ENCODE measurements around the gene FOXC1. TPM values are rescaled to one million over a fixed set of nuclear protein-coding genes. Genes with fewer than 3 reads are reported as not detected.

The FOXC1 gene
- total RNA-seq, 1 donor from 2014 or later = 0.45 TPM

DNA sequence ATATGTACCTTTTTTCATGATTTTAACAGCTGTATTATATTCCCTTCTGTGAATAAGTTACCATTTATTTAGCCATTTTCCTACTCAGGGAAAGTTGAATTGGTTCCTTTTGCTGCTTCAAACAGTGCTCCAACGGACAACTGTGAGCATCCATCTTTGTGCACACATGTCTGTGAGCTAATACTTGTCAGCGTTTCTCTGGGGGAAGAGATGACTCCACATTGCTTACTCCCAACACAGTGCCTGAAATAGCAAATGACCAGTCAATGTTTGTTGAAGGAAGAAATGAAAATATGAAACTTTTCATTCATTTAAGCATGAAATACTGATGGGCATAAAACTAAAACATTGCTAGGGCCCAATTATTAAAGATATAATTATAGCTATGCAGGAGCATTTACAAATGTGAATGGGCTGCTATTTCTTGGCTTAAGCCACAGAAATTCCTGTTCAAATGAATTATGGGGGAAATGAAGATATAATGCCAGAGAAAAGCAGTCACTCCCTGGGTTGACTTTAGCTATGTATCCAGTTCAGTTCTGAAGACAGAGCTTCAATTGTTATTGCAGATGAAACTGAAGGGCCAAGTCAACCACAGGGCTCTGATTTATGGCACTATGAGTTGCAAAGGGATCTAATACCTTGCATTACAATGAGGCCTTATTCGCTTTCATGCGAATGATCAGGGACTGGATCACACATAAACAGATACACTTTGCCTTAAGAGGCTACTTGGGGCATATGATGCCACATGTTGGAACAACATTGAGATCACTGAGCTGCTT, 47.4 kb upstream of the FOXC1 start:
- Mint-ChIP-seq H3K27me3 (ENCODE audit: insufficient read depth, low read depth) (peaks cover 6% of the 10 kb centered on the region), H3K4me1 (no peaks in the 10 kb centered on the region), H3K9me3 (peaks cover 3% of the 10 kb centered on the region), H3K4me3 (no peak overlapping the region), H3K36me3 (no peaks in the 10 kb centered on the region), H3K27ac (no peak overlapping the region)
- TF ChIP-seq EZH2 (IDR thresholded peaks at IDR 0.05) (no peak), EZH2phosphoT487 (IDR thresholded peaks at IDR 0.05) (no peak)
- TF ChIP-seq, protein P1, sequence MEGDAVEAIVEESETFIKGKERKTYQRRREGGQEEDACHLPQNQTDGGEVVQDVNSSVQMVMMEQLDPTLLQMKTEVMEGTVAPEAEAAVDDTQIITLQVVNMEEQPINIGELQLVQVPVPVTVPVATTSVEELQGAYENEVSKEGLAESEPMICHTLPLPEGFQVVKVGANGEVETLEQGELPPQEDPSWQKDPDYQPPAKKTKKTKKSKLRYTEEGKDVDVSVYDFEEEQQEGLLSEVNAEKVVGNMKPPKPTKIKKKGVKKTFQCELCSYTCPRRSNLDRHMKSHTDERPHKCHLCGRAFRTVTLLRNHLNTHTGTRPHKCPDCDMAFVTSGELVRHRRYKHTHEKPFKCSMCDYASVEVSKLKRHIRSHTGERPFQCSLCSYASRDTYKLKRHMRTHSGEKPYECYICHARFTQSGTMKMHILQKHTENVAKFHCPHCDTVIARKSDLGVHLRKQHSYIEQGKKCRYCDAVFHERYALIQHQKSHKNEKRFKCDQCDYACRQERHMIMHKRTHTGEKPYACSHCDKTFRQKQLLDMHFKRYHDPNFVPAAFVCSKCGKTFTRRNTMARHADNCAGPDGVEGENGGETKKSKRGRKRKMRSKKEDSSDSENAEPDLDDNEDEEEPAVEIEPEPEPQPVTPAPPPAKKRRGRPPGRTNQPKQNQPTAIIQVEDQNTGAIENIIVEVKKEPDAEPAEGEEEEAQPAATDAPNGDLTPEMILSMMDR (IDR thresholded peaks at IDR 0.05) = no peak
- no peak overlapping the region for H3K4me2 ChIP-seq
- H4K20me1 ChIP-seq (ENCODE audit: low read depth) = no peaks in the 10 kb centered on the region
- H2AFZ ChIP-seq (replicated peaks) = no peak overlapping the region
- H3K9me3 ChIP-seq (ENCODE audit: low read depth) = no peaks in the 10 kb centered on the region
- H3K79me2 ChIP-seq (ENCODE audit: low read depth) = no peaks in the 10 kb centered on the region
- H3F3A ChIP-seq (ENCODE audit: low read depth) = no peaks in the 10 kb centered on the region
- no peak overlapping the region for H3K27ac ChIP-seq
- no peak overlapping the region for H3K4me3 ChIP-seq
- no peak for DNase-seq (ENCODE audit: low spot score)
- H3K36me3 ChIP-seq = no peaks in the 10 kb centered on the region
- no peaks in the 10 kb centered on the region for H3K27me3 ChIP-seq
- H3K9ac ChIP-seq = no peak overlapping the region
- H3K4me1 ChIP-seq = no peaks in the 10 kb centered on the region

DNA sequence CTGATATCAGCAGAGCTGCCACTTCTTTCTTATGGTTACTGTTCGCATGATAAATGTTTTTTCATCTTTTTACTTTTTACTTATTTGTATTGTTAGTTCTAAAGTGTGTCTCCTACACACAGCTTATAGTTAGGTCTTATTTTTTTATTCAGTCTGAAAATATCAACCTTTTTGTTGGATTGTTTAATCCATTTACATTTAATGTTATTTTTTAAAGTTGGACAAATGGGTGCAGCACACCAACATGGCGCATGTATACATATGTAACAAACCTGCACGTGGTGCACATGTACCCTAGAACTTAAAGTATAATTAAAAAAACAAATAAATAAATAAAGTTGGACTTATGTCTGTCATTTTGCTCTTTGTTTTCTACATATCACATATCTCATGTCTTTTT, 40.3 kb upstream of the FOXC1 start:
- Histone ChIP-seq H3K79me2 (ENCODE audit: low read depth) (no peaks in the 10 kb centered on the region), H3K36me3 (no peaks in the 10 kb centered on the region), H2AFZ (replicated peaks) (no peak overlapping the region), H4K20me1 (ENCODE audit: low read depth) (no peaks in the 10 kb centered on the region), H3F3A (ENCODE audit: low read depth) (peaks cover 1% of the 10 kb centered on the region), H3K4me2 (no peak overlapping the region), H3K27ac (no peak overlapping the region), H3K4me3 (no peak overlapping the region), H3K4me1 (peaks cover 2% of the 10 kb centered on the region), H3K9me3 (ENCODE audit: low read depth) (no peaks in the 10 kb centered on the region), H3K27me3 (no peaks in the 10 kb centered on the region), H3K9ac (no peak overlapping the region)
- no peaks in the 10 kb centered on the region for H3K27me3 Mint-ChIP-seq (ENCODE audit: insufficient read depth, low read depth)
- no peak overlapping the region for H3K27ac Mint-ChIP-seq
- no peak for DNase-seq (ENCODE audit: low spot score)
- H3K4me1 Mint-ChIP-seq = peaks cover 10% of the 10 kb centered on the region
- H3K36me3 Mint-ChIP-seq = no peaks in the 10 kb centered on the region
- no peak for TF ChIP-seq EZH2phosphoT487 (IDR thresholded peaks at IDR 0.05)
- no peak for TF ChIP-seq EZH2 (IDR thresholded peaks at IDR 0.05)
- TF ChIP-seq, protein P1 (IDR thresholded peaks at IDR 0.05) = no peak
- peaks cover 21% of the 10 kb centered on the region for H3K9me3 Mint-ChIP-seq
- H3K4me3 Mint-ChIP-seq = no peak overlapping the region

DNA sequence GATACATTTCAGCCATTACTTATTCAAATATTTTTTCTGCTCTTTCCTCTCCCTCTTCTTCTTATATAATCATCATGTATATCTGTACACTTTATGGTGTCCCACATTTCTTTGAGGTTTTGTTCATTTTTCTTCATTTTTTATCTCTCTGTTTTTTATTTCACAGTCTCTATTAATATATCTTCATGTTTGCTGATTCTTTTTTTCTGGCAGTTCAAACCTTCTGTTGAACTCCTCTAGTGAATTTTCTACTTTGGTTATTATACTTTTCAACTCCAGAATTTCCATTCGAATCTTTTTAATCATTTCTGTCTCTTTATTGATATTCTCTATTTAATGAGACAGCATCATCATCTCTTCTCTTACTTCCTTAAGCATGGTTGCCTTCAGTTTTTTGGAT, 38.9 kb upstream of the FOXC1 start:
- Histone ChIP-seq H3K9me3 (ENCODE audit: low read depth) (no peaks in the 10 kb centered on the region), H3K27ac (no peak overlapping the region), H3F3A (ENCODE audit: low read depth) (peaks cover 6% of the 10 kb centered on the region), H3K4me2 (no peak overlapping the region), H3K4me3 (no peak overlapping the region), H3K79me2 (ENCODE audit: low read depth) (no peaks in the 10 kb centered on the region), H3K9ac (no peak overlapping the region), H4K20me1 (ENCODE audit: low read depth) (no peaks in the 10 kb centered on the region), H2AFZ (replicated peaks) (no peak overlapping the region), H3K4me1 (peaks cover 15% of the 10 kb centered on the region), H3K27me3 (no peaks in the 10 kb centered on the region), H3K36me3 (no peaks in the 10 kb centered on the region)
- TF ChIP-seq, protein P1 (IDR thresholded peaks at IDR 0.05) = no peak
- no peak for TF ChIP-seq EZH2 (IDR thresholded peaks at IDR 0.05)
- TF ChIP-seq EZH2phosphoT487 (IDR thresholded peaks at IDR 0.05) = no peak
- Mint-ChIP-seq H3K4me3 (no peak overlapping the region), H3K27me3 (ENCODE audit: insufficient read depth, low read depth) (peaks cover 3% of the 10 kb centered on the region), H3K27ac (no peak overlapping the region), H3K36me3 (no peaks in the 10 kb centered on the region), H3K9me3 (peaks cover 21% of the 10 kb centered on the region), H3K4me1 (peaks cover 25% of the 10 kb centered on the region)
- no peak for DNase-seq (ENCODE audit: low spot score)

Data from neural progenitor cell (in vitro differentiated cells).